HG03095 (cell line): ENCODE data around the gene RSPH10B2.
"Not testable (repeated sequence)": the region's sequence is repeated elsewhere in the genome, so short reads cannot be mapped to it uniquely, and the experiment has no call there.

Experiments
- ATAC-seq: cut with Tn5 transposase; IDR thresholded peaks from one replicate; pipeline ENCODE4 v1.9.1; 2021; ENCODE audit warnings: moderate library complexity; ENCODE audit not compliant: unreplicated experiment

The RSPH10B2 gene

DNA sequence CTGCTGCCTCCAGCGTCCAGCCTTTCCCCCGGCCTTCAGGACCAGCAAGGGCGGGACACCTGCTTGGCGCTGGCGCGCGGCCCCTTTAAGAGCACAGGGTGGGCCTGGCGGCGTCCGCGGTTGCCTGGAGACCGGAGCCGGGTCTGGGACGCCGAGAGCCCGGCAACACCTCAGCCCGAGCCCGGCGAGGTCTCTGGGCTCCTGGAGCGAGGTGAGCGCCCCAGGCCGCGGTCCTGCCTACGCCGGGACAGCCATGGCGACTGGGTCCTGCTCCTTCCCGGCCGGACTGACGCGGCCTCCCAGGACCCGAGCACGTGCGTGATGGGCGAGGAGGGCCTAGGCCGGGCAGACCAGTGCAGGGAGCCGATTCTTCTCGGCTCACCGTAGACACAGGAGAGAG, at the start of gene RSPH10B2:
Gene RSPH10B2, plus strand, starts transcription at position 140 of the 400 bp plus-strand sequence. CDS start 3,575 bp downstream, outside the sequence.
- ATAC-seq = not testable (repeated sequence)

DNA sequence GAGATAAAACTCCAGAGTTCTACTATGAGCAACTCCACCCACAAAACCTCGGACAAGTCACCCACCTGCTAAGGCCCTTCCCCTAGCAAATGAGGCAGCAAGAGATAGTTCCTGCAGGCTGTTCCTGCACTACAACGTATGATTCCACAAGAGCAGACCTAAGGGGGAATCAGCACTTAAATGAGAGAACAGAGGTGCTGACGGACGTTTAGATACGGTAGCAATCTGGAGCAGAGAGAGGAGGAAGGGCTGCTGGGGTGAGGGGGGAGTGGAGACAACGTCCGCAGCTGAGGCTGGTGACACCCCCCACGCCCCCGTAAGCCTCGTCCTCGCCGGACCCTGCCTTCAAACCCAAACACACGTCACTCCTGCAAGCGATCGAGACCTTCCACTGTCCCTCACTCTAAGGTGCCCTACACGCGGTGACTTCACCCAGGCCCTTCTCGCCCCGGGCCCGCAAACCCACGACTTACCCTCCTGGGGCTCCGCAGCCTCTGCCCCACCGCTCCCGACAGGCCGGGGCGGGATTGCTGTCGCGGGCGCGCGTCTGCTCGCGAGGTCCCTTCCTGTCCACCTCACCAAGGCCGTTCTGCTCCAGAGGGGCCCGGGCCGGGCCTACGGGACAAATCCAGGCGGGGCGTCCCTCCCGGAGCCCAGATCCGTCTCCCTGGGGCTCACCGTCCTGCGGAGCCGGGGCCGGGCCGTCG, 47.8 kb upstream of the RSPH10B2 start:
- peak; percentile 31 for ATAC-seq

DNA sequence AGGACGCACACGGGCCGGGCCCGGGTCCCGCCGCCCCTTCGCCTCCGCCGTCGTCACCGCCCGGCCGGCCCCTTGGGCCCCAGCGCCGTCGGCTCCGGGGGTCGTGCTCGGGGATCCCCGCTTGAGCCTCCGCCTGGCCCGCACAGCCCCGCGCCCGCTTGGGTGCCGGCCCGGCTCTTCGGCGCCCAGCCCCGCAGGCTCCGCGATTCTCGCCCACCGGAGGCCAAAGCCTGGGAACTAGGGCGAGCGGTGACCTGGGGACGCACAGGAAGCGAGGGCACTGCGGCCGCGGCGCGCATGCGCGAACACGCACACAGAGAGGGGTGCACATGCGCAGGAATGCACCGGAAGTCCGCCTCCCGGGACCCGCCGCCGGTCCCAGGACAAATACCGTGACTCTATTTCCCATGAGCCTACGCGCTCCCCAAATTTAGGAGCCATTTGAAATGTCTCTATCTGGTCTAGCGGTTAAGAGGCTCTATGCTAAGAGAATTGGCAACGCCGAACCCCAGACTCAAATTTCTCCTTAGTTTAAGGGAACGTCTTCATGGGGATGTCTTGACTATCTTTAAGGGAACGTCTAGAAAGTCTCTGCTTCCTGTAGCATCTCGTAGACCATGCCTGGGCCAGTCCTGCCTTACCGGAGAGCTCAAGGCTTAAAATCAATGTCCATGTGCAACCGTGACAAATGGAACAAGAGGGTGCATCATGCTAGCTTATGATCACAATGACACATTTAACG, 47.1 kb upstream of the RSPH10B2 start, which contains the start of gene ZNF12:
Gene ZNF12, minus strand, starts transcription at position 282 of the 742 bp plus-strand sequence. CDS start 1,774 bp downstream, outside the sequence.
- ATAC-seq = peak; percentile 82

DNA sequence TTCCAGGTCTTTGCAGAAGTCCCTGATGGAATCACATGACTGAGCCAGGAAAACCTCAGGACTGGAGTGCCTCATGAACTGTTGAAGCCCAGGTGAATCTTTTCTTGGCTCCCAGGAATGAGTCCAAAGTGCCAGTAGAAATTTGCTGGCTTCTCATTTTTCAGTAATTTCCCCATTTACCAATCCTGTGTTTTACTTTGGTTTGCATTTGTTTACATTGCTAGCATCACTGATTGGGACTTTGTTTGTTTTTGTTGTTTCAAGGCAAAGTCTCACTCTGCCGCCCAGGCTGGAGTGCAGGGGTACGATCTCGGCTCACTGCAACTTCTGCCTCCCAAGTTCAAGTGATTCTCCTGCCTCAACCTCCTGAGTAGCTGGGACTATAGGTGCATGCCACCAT, 45.6 kb upstream of the RSPH10B2 start:
- no peak for ATAC-seq

DNA sequence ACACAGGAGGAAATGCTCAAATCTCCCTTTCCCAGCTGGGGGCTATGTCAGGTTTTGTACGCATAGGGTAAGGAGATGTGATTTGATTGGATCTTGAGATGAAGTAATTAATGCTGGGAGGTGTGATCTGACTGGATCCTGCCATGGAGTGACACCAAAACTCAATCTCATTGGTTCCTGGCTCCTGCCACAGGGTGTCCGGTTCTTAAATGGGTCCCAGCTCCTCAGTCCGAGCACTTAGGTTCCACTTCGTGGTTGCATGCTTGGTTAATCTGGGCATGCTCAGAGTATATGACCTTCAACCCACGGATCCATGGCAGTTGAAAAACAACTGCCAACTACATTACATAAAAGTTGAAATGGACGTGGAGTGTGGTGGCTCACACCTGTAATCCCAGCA, 44.1 kb upstream of the RSPH10B2 start:
- ATAC-seq = no peak

DNA sequence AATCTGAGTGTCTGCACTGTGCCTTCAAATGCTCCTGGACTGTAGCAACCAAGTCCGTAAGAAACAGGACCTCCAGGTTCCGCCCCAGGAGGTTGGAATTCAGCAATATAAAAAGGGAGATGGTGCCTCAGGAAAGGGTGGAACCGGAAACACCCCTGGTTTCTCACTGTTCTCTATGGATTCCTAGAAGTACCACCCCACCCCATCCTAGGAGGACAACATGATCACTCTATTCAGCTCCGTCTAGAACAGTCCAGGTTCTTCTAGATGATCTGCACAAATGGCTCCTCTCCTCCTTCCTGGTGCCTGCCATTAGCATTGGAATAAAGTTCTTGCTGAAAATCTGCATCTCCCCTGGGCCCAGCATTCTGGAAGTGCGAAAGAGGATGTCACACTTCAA, 39.5 kb upstream of the RSPH10B2 start:
- ATAC-seq = no peak

DNA sequence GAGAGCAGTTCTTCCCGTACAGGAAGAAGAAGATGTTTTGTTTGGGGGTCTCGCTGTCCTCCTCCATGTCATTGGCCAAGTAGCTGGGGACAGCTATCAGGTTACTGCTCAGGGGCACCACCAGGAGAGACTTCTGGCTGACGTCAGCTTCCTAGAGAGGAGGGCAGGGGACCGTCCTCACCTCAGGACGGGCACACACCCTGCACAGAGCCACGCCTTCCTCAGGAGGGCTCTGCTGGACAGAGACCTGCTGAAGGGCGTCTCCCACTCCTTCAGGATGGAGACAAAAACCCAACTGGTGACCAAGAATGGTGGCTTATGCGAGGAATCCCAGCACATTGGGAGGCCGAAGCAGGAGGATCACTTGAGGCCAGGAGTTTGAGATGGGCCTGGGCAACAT, 38.0 kb upstream of the RSPH10B2 start:
- not testable (repeated sequence) for ATAC-seq

DNA sequence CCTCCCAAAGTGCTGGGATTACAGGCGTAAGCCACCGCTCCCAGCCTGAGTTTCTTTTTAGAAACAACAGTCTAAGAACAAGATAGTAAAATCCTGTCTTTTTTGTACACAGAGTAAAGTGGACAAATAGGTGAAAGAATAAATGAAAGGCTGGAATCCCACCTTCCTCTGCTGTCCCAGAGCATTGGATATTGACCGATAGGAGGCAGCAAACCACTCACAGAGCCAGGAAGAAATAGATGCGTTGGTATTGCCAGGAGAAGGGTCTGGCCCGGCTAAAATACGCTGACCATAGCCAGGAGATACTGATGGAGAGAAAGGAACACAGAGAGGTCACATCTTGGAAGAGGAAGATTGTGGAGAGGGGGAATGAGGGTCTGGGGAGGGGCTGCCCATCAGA, 35.8 kb upstream of the RSPH10B2 start:
- ATAC-seq = no peak

DNA sequence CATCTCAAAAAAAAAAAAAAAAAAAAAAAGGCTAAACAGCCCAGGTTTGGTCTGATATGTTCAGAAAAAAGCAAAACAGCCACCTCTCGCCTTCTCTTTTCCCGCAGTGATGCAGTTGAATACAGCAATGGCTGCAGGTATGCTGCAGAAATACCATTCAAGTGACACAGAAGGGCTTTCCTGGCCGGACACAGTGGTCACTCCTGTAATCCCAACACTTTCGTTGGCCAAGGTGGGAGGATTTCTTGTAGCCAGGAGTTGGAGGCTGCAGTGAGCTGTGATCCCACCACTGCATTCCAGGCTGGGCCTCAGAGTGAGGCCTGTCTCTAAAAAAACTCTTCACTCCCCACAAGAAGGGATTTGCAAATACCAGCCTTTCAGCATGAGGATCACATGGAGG, 29.6 kb upstream of the RSPH10B2 start:
- not testable (repeated sequence) for ATAC-seq

DNA sequence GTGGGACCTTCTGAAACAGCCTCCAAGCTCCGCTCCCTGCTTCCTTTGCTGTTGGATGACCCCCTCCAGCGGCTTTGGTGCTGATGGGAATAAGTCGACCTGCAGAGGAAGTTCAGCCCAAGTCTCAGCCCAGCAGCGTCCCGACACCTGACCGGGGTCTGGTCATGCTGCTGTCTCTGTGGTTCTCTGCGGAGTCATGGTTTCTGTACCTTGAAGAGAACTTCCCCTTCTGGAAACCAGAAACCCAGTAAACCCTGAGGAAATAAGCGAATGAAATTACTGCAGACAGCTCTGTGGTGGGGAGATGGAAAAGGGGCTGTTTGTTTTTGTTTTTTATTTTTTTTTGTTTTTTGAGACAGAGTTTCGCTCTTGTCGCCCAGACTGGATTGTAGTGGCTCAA, 28.9 kb upstream of the RSPH10B2 start:
- ATAC-seq = peak; percentile 64

DNA sequence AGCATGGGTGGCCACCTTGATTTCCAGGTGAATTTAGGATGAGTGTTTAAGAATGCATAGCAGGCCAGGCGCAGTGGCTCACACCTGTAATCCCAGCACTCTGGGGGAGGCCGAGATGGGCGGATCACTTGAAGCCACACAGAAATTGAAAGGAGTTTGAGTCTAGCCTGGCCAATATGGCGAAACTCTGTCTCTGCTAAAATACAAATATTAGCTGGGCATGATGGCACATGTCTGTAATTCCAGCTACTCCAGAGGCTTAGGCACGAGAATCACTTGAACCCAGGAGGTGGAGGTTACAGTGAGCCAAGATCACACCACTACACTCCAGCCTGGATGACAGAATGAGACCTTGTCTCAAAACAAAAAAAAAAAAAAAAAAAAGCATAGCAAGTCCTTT, 27.6 kb upstream of the RSPH10B2 start:
- not testable (repeated sequence) for ATAC-seq

DNA sequence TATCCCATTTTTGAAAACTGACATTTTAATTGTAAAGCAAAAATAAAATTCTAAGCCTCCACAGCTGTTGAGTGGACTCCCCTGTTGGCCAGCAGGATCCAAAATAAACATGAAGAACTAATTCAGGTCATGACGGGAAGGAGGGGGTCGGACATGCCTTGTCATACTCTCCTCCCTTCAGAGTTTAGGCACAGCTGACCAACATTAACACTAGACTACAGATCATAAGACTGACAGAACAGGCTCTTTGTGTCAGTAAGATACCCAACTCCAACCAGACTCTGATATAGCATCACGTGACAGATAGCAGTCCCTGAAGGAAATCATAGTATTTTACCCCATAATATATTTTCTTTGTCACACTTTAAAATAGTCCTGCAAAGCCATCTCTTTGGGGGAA, 26.2 kb upstream of the RSPH10B2 start:
- ATAC-seq = no peak

DNA sequence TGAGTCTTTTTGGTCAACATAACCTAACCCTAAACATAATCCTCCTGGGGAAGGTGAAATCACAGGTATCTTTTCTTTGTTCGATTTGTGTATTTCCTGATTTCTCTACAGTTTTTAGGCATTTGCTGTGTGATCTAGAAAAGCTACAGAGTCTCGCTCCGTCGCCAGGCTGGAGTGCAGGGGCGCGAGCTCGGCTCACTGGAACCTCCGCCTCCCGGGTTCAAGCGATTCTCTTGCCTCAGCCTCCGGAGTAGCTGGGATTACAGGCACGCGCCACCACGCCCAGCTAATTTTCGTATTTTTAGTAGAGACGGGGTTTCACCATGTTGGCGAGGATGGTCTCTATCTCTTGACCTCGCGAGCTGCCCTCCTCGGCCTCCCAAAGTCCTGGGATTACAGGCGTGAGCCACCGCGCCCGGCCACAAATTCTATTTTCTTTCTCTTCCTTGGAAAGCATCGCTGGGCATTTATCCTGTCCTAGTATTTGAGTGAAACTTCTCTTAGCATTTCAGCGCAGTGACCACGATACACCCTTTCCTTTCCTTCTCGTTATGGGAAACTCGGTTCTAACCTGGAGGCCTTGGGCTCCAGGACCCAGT, 24.9 kb upstream of the RSPH10B2 start:
- not testable (repeated sequence) for ATAC-seq

DNA sequence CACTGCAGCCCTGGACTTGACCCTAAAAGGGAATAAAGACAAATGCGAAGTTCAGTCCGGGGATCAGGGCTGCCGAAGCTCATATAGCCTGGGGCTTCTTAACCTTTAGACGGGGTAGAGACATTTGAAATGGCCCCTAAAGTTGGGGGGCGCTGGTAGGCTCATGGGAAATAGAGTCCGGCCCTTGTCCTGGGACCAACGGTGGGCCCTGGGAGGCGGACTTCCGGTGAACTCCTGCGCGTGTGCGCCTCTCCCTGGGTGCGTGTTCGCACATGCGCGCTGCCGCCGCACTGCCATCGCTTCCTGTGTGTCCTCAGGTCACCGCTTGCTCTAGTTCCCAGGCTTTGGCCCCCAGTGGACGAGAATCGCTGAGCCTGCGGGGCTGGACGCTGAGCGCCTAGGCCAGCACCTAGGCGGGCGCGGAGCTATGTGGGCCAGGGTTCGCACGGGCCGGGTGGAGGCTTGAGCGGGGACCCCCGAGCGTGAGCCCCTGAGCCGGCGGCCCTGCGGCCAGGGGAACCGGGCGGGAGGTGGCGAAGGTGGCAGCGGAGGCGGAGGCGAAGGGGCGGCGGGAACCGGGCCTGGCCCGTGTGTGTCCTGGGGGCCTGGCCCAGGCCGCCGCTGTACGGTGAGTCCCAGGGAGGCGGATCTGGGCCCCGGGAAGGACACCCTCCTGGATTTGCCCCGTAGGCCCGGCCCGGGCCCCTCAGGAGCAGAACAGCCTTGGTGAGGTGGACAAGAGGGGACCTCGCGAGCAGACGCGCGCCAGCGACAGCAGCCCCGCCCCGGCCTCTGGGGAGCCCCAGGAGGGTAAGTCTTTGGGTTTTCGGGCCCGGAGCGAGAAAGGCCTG, 24.2 kb upstream of the RSPH10B2 start:
- peak; percentile 90 for ATAC-seq

DNA sequence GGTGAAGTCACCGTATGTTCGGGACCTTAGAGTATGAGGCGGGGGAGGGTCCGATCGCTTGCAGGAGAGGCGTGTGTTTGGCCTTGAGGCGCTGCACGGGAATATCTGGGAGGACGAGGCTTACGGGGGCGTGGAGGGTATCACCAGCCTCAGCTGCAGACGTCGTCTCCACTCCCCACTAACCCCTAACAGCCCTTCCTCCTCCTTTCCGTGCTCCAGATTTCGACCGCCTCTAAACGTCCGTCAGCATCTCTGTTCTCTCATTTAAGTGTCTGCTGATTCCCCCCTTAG, 23.6 kb upstream of the RSPH10B2 start:
- no peak for ATAC-seq

DNA sequence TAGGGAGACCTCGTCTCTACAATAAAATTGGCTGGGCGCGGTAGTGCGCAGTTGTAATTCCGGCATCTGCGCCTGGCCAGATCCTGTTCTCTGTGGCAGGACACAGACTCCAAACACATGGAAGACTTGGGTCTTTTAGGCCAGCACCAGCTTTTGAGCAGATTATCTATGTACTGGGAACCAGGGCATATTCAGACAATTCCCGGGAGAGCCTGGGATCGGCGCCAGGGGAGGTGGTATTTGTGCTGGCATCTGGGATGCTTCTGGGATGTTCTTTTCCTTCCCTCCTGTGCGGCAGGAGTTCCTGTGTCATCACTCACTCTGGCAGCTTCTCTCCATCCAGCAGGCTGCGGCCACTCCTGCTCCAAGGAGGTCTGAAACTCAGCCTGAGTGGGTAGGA, 15.5 kb upstream of the RSPH10B2 start:
- not testable (repeated sequence) for ATAC-seq

DNA sequence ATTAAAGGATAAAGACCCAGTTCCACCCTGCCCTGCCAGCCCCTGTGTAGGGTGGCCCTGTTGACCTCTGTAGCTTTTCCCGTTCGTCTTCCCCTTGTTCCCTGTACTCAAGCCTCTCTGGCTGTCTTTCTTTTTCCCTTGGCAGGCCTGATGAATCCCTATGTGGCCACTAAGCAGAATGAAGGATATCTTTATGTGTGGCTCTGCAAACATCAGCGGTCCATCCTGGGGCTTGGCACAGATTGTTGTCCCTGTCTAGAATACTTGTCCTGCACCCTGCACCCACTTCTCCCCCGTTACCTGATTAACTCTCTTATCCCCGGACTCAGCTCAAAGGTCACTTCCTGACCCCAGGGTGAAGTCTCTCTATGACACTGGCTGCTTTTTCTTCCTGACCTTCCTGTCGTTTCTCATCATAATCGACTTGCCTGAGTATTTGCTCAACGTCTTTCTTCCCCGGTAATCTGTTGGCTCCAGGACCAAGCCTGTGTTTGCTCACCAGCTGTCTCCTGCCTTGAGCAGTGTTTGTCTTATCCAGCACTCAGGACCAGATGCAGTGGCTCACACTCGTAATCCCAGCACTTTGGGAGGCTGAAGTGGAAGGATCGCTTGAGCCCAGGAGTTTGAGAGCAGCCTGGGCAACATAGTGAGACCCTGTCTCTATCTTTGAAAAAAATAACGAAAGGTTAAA, 9.3 kb upstream of the RSPH10B2 start:
- not testable (repeated sequence) for ATAC-seq

DNA sequence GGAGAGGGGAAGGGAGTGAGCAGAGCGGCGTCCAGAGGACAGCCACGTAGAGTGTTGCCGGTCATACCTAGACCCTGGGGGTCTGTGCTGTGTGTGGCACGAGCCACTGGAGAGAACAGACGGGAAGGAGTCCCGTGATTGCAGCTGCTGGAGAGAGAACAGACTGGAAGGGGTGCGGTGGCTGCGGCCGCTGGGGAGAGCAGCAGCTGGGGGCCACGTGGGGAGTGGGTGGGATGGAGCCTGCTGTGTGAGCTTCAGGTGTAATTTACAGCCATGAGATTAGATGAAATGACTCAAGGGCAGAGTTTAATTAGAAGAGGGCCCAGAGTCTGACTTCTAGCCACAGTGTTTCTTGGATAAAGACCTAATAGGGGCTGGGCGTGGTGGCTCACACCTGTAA, 4.6 kb upstream of the RSPH10B2 start:
- ATAC-seq = not testable (repeated sequence)

DNA sequence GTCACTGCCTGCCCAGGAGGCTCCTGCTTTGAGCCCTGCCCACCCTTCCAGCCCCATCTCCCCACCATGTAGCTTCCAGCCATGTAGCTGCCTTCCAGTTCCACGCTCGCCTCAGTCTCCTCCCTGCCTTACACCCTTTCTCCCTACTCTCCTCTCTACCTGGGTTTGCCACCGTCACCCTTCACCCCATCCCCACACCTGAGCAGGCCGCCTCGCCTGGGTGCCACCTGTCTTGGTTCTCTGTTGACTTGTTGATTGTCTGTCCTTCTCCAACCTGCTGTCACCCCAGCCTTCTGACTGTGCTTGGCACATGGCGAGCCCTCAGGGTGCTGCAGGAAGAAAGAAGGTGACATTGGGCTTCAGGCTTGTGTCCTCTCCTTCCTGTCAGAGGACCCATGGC, 3.7 kb upstream of the RSPH10B2 start:
- not testable (repeated sequence) for ATAC-seq

DNA sequence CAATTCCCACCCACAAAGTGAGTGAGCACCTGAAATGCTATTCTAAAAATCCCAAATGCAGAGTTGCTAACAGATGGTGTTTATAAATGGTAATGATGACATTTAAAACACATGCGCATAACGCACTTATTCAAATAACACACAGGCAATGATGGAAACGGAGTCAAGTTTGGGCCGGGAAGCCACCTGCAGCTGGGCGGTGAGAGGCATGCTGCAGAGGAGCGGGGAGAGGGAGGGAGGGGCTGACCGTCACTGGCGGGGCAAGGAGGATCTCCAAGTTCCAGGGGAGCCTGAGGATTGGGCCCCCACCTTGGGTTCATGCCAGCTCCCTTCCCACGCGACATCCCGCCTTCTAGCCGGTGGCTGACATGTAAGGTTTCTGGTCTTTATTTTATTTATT, 7.3 kb downstream of the RSPH10B2 start:
- ATAC-seq = not testable (repeated sequence)
